Stimulated activated CD4-positive, alpha-beta T cell treated with anti-CD3 and anti-CD28 coated beads, Interleukin-12 subunit alpha, Interleukin-12 subunit beta, amount 100 ng/mL, for 24 hours (primary cell): ENCODE measurements around the gene PRXL2B.

Experiments used
- DNase-seq, 2 experiments: peaks; one replicate each; pipeline ENCODE4 v3.0.0-alpha.2; 2020; ENCODE audit warnings: low read depth in 2 of 2

The PRXL2B gene

DNA sequence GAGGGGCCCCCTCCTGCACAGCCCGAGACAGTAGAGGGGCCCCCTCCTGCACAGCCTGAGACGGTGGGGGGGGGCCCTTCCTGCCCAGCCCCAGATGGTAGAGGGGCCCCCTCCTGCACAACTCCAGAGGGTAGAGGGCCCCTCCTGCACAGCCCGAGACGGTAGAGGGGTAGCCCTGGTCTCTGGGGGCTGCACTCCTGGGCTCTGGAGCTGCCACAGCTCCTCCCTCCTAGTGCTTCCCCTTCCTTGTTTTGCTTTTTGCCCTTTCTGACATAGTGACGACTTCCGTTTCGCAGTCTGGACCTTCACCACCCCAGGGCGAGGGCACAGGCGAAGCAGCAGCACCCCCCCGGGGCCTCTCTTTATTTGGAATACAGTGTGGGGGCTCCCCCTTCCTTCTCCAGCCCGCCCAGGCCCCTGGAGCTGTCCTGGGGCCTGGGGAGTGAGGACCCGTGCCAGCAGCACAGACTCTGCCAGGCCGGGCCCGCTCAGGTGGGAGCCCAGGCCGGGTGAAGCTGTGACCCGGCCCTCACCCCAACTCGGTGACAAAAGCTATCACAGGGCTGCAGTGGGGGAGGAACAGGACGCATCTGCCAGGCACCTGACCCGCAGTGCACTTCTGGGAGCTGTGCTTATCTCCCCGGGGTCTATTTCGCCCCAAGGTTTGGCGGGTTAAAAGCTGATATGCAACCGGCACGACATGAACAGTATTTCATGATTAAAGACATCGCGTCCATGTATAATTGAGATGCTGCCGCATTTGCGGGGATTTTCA, 1.1 kb upstream of the PRXL2B start:
- peak; percentile 47 to 52 for DNase-seq

- DNase-seq, result no peak
Measured at GRCh38 chr1:2587071-2587859, 688 bp downstream of the PRXL2B start.

- no peak for DNase-seq
Measured at GRCh38 chr1:2587860-2588571, 1.4 kb downstream of the PRXL2B start.

- DNase-seq, result no peak
Measured at GRCh38 chr1:2588661-2589430, 2.3 kb downstream of the PRXL2B start.

- DNase-seq, result no peak
Measured at GRCh38 chr1:2589431-2590232, 3.1 kb downstream of the PRXL2B start.

DNA sequence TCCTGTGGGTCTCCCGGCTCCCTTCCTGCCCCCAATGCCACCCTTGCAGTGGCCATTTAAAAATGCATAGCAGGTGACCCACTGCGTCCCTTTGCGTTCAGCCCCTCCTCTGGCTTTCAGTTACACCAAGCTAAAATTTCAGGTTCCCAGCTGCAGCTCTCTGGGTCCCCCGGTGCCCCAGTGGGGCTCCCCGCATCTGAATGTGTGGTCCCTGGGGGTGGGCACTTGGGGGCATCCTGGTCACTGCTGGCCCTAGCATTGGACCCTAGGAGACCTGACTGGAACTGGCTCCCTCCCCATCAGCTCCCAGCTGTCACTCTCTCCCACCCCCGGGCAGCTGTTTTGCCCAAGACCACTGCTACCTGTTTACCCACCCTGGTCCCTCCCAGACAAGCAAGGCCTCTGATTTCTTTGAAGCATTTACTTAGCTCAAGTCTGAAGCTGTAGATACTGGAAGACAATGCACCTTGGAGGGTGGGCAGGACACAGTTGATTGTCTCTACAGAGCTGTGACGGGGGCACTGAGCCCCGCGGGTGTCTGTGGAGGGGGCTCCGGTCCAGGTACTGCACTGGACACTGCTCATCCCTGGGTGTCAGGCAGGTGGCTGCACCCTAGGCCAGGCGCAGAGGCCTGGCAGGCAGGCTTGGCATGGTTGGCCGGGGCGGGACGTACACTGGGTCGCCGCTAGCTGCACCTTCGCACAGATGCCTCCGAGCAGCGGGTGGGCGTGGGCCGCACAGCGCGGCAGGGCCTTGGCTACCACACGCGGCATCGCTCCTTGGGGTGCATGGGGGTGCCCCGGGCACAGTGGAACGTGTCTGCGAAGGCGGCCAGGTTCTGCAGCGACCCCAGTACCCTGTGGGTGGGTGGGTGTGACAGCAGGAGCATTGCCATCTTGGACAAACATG, 3.9 kb downstream of the PRXL2B start:
- DNase-seq, result no peak

- DNase-seq, result no peak
Measured at GRCh38 chr1:2591233-2591580, 4.6 kb downstream of the PRXL2B start.

GRCh38 chr1:2591581-2592261, 5.1 kb downstream of the PRXL2B start:
- no peak for DNase-seq

DNA sequence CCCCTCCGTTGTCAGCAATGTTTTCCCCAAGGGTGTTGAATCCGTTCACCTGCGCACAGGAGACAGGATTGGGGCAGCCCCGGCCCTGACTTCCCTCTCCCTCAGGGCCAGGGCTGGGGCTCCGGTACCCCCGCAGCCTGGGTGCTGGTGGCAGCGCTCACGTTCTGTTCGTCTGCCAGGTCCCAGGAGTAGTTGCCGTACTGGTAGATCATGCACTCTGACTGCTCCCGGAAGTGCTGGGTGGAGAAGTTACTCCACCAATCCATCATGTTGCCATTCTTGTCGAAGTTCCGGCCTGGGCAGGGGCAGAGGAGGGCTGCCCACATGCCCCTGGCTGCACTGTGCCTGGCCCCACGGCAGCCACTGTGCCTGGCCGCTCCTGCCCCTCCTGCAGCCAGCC, 6.1 kb downstream of the PRXL2B start:
- DNase-seq, result no peak

DNA sequence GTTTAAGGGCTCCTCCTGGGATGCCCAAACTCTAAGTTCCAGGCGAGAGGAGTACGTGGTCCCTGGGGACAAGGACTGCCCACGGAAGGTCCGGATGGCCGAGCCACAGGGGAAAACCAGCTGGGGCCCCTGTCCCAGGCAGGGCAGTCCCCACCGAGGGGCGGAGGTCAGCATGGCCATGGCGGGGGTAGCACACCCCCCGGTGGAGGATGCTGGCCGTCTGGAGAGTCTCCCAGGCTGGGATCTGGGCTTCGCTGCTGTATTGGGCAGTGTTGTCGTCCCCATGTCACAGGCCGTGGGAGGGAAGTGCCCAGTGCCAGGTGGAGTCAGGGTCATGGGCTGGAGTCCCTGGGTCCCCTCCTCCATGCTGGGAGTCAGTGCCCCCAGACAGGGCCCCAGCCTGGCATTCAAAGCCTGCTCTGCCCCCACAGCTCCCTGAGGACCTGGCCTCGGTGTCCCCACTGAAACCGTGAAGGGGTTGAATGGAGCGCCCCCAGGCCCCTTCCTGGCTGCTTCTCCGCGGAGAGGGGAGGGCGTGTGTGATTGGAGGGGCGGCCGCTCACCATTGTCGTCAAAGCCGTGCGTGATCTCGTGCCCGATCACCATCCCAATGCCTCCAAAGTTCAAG, 6.8 kb downstream of the PRXL2B start:
- no peak for DNase-seq

DNA sequence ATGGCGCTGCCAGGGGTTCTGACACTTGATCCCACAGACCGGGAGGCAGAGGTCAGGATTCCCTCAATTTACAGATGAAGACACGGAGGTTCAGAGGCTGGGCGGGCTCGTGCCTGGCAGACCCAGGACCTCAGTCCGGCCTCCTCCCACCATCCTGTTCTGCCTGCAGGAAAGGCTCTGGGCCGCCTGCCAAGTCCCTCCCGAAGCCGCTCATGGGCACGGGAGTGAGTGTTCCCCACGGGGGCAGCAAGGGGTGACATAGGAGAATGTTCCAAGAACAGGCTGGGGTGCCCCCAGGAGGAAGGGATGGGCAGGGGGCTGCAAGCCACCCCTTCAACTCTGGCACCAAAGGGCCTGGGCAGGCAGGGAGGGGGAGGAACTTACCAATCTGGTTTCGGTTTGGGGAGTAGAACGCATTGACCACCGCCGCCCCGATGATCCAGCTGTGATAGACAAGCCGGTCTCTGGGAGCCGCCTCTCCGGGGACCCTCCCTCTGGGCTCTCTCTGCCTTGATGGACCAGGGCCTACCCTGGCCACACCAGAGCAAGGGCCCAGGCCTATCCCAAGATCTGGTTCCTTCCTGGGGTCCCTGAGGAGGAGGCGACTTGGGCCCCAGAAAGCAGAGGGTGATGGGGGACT, 7.5 kb downstream of the PRXL2B start:
- no peak for DNase-seq

DNA sequence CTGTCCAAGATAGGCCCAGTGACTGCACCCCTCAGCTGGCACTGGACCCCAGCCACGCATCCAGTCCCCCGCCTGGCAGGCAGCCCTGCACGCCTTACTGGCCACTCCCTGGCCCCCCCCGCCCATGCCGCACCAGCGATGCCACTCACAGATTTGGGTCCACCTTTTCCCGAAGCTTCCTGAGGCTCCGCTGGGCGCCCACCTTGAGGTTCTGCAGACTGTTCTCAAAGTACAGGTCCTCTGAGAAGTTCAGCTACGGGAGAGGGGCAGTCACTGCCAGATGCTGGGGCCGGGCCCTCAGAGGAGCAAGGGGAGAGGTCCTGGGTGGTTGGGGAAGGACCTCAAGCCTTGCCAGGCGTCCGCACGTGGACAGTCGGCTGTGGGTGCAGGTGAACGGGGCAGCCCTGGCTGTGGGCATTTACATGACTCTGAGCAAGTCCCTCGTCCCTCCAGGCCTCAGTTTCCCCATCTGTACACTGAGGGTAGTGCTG, 8.1 kb downstream of the PRXL2B start:
- DNase-seq, result no peak

GRCh38 chr1:2595261-2595811, 8.8 kb downstream of the PRXL2B start:
- DNase-seq, result no peak

DNA sequence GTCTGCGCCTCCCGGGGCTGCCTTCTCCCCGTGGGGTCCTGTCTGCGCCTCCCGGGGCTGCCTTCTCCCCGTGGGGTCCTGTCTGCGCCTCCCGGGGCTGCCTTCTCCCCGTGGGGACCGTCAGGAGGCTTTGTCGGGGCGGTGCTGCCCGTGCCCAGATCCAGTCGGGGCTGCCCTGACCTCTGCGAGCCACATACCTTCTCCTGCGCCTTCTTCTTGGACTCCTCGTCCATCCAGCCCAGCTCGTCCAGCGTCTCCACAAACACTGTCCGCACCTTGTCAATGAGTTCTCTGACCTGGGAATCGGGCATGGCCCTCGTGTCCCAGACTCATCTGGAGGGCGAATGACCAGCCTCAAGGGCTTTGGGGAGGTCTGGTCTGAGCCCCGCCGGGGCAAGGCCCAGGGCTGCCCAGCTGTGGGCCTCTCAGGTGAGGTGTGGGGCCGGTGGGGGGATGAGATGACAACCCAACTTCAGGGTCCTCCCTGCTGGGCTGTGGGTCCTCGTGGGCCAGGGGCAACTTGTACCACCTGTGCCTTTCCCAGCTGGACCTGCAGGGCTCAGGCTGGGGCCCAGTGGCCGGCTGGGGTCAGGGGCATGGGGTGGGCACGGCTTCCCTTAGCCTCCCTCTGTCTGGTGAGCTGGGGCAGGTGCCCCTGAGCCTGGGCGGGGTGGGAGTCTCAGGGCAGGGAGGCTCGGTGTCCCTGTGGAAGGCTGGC, 9.4 kb downstream of the PRXL2B start:
- no peak for DNase-seq

DNA sequence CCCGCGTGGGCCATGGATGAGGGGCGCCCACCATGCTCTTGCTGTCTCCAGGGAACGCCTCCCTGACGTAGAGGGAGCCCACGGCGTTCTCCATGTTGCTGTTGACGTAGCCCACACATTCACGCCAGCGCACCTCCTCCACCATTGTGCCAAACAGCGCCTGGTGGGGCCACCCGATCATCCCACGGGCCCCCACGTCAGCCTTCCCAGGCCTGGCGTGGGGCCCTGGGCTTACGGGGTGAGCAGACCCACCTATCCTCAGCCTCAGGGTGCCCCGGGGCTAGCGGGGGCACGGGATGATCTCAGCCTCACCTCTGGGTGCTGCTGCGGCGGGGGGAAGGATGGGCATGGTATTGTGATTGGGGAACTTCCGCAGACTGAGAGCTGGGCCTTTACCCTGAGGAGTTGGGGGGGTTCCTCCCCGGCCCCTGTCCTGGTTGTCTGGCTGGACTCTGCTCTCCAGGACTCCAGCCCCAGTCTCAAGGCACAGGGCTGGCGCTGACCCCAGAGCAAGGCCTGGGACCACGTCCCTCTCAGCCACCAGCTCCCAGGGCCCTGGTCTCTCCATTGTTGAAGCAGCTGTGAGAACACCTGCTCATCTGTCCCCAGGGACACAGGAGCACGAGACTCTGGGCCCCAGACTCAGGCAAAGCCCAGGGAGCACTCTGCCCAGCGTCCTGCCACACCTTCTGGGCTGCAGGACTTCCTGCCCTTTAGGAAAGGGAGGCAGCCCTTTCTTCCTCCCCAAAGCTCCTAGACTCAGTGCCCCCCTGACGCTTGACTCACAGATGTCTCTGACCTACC, 10.2 kb downstream of the PRXL2B start:
- no peak for DNase-seq
